Neural progenitor cell (in vitro differentiated cells): ENCODE results near the gene MYO16.

Experiments used
- EZH2 ChIP-seq: fragments of 200-600 bp; sonication (generic); IDR thresholded peaks from 2 replicates; pipeline ENCODE4 v1.6.1; 2017; ENCODE audit warnings: antibody characterized with exemption, mild to moderate bottlenecking, moderate library complexity
- EZH2phosphoT487 ChIP-seq: fragments of 200-600 bp; sonication (generic); IDR thresholded peaks from 2 replicates; pipeline ENCODE4 v1.6.1; 2017; ENCODE audit warnings: antibody characterized with exemption
- TF ChIP-seq, protein P1 (sequence below): fragments of 200-600 bp; sonication (generic); IDR thresholded peaks from 2 replicates; pipeline ENCODE4 v1.5.1; 2017; ENCODE audit warnings: antibody characterized with exemption, mild to moderate bottlenecking

DNA sequence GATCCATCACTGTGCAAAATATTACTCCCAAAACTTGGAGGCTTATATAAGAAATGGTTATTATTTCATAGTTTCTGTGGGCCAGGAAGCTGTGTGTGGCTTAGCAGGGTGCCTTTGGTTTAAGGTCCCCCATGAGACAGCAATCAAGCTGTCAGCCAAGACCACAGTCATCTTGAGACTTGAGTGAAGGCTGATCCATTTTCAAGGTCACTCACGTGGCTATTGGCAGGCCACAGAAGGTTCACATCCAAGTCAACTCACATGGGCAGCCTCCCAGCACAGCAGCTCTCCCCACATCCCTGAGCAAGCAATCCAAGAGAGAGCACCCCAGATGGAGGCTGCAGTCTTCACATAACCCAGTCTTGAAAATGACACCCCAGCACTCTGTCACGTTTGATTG lies 537.4 kb downstream of the MYO16 start:
- TF ChIP-seq, protein P1, sequence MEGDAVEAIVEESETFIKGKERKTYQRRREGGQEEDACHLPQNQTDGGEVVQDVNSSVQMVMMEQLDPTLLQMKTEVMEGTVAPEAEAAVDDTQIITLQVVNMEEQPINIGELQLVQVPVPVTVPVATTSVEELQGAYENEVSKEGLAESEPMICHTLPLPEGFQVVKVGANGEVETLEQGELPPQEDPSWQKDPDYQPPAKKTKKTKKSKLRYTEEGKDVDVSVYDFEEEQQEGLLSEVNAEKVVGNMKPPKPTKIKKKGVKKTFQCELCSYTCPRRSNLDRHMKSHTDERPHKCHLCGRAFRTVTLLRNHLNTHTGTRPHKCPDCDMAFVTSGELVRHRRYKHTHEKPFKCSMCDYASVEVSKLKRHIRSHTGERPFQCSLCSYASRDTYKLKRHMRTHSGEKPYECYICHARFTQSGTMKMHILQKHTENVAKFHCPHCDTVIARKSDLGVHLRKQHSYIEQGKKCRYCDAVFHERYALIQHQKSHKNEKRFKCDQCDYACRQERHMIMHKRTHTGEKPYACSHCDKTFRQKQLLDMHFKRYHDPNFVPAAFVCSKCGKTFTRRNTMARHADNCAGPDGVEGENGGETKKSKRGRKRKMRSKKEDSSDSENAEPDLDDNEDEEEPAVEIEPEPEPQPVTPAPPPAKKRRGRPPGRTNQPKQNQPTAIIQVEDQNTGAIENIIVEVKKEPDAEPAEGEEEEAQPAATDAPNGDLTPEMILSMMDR = no peak
- no peak for TF ChIP-seq EZH2
- no peak for TF ChIP-seq EZH2phosphoT487
